Osteoblast (primary cell): ENCODE measurements around the gene TMEM222. TPM values are rescaled to one million over a fixed set of nuclear protein-coding genes. Genes with fewer than 3 reads are reported as not detected.

ENCODE experiments used
- DNase-seq: peaks from one replicate; pipeline ENCODE4 v3.0.0; 2011; ENCODE audit warnings: low spot score, mixed read lengths; ENCODE audit not compliant: insufficient read length; ENCODE audit errors: missing footprints
- H2AFZ ChIP-seq: 2 replicates; pipeline ENCODE4 v1.6.0; 2011; ENCODE audit warnings: mild to moderate bottlenecking, low read length
- H3K27ac ChIP-seq: 2 replicates; pipeline ENCODE4 v1.5.1; 2011; ENCODE audit warnings: mild to moderate bottlenecking, low read depth, low read length, moderate library complexity
- H3K27me3 ChIP-seq: 2 replicates; pipeline ENCODE4 v1.6.0; 2012; ENCODE audit warnings: mild to moderate bottlenecking, control low read depth, inconsistent platforms, low read length, moderate library complexity; ENCODE audit not compliant: insufficient read depth
- H3K36me3 ChIP-seq: 2 replicates; pipeline ENCODE4 v1.5.1; 2011; ENCODE audit warnings: mild to moderate bottlenecking, low read length, control low read depth, moderate library complexity; ENCODE audit not compliant: insufficient read depth
- H3K4me1 ChIP-seq: 2 replicates; pipeline ENCODE4 v1.5.1; 2011; ENCODE audit warnings: mild to moderate bottlenecking, low read length, control low read depth, moderate library complexity; ENCODE audit not compliant: insufficient read depth
- H3K4me2 ChIP-seq: 2 replicates; pipeline ENCODE4 v1.6.0; 2011; ENCODE audit warnings: mild to moderate bottlenecking, low read length; ENCODE audit not compliant: insufficient read depth
- H3K4me3 ChIP-seq: fragments of 200-600 bp; sonication (generic); 3 replicates; pipeline ENCODE4 v1.5.1; 2012; ENCODE audit warnings: mild to moderate bottlenecking, low read length, inconsistent platforms; ENCODE audit not compliant: insufficient read depth
- H3K79me2 ChIP-seq: 2 replicates; pipeline ENCODE4 v1.6.0; 2012; ENCODE audit warnings: mild to moderate bottlenecking, low read length, control low read depth, inconsistent platforms; ENCODE audit not compliant: insufficient read depth
- H3K9me3 ChIP-seq: 2 replicates; pipeline ENCODE4 v1.5.1; 2011; ENCODE audit warnings: low read depth, low read length, control low read depth
- H4K20me1 ChIP-seq: 2 replicates; pipeline ENCODE4 v1.6.0; 2012; ENCODE audit warnings: mild to moderate bottlenecking, low read length, control low read depth; ENCODE audit not compliant: insufficient read depth
- total RNA-seq: library from RNA; depleted of rRNA; stranded (reverse); fragments of >200 nt; gene quantifications from 2 replicates; pipeline ENCODE4 v1.2.3, GENCODE V29; 2012
- TF ChIP-seq, protein P1 (sequence below): IDR thresholded peaks from 2 replicates; pipeline ENCODE4 v1.5.1; 2011; ENCODE audit warnings: mild to moderate bottlenecking, low read depth, low read length, moderate library complexity; ENCODE audit errors: extremely low read depth

The TMEM222 gene
- total RNA-seq, 1 donor, result 30.4 TPM

GRCh38 chr1:27372022-27372807 lies 50.3 kb downstream of the TMEM222 start:
- no peaks in the 10 kb centered on the region for H3K79me2 ChIP-seq
- no peak overlapping the region for H3K4me3 ChIP-seq
- H3K27ac ChIP-seq, result no peak overlapping the region
- H3K4me2 ChIP-seq, result no peak overlapping the region
- TF ChIP-seq, protein P1, sequence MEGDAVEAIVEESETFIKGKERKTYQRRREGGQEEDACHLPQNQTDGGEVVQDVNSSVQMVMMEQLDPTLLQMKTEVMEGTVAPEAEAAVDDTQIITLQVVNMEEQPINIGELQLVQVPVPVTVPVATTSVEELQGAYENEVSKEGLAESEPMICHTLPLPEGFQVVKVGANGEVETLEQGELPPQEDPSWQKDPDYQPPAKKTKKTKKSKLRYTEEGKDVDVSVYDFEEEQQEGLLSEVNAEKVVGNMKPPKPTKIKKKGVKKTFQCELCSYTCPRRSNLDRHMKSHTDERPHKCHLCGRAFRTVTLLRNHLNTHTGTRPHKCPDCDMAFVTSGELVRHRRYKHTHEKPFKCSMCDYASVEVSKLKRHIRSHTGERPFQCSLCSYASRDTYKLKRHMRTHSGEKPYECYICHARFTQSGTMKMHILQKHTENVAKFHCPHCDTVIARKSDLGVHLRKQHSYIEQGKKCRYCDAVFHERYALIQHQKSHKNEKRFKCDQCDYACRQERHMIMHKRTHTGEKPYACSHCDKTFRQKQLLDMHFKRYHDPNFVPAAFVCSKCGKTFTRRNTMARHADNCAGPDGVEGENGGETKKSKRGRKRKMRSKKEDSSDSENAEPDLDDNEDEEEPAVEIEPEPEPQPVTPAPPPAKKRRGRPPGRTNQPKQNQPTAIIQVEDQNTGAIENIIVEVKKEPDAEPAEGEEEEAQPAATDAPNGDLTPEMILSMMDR, result no peak
- no peak overlapping the region for H2AFZ ChIP-seq
- peaks cover 4% of the 10 kb centered on the region for H3K27me3 ChIP-seq
- no peaks in the 10 kb centered on the region for H4K20me1 ChIP-seq
- no peak for DNase-seq
- no peaks in the 10 kb centered on the region for H3K9me3 ChIP-seq
- peaks cover 1% of the 10 kb centered on the region for H3K4me1 ChIP-seq
- no peaks in the 10 kb centered on the region for H3K36me3 ChIP-seq

- Histone ChIP-seq H3K4me3 (no peak overlapping the region), H3K27me3 (peaks cover 4% of the 10 kb centered on the region), H3K79me2 (no peaks in the 10 kb centered on the region), H3K27ac (no peak overlapping the region), H3K4me1 (no peaks in the 10 kb centered on the region), H3K36me3 (no peaks in the 10 kb centered on the region), H3K9me3 (no peaks in the 10 kb centered on the region), H3K4me2 (no peak overlapping the region), H4K20me1 (no peaks in the 10 kb centered on the region), H2AFZ (no peak overlapping the region)
- no peak for DNase-seq
- TF ChIP-seq, protein P1, result peak; percentile 36
Measured at GRCh38 chr1:27372808-27373690, 51.1 kb downstream of the TMEM222 start.

- Histone ChIP-seq H3K27ac (no peak within 1 kb of the TSS), H4K20me1 (no peaks in the 10 kb centered on the region), H3K4me1 (no peaks in the 10 kb centered on the region)
Measured at GRCh38 chr1:27374362-27375086, 52.6 kb downstream of the TMEM222 start, which contains the start of gene FCN3. TSS of gene FCN3 (minus strand) at chr1:27374824. CDS start at chr1:27374818, 6 bp downstream.

More at GRCh38 chr1:27374362-27375086, 52.6 kb downstream of the TMEM222 start, which contains the start of gene FCN3:
- no peak within 1 kb of the TSS for H3K4me3 ChIP-seq
- H3K36me3 ChIP-seq, result no peaks in the 10 kb centered on the region
- no peak for DNase-seq
- no peak within 1 kb of the TSS for H2AFZ ChIP-seq
- no peaks in the 10 kb centered on the region for H3K79me2 ChIP-seq
- H3K4me2 ChIP-seq, result no peak within 1 kb of the TSS
- H3K27me3 ChIP-seq, result peaks cover 4% of the 10 kb centered on the region
- no peaks in the 10 kb centered on the region for H3K9me3 ChIP-seq
- TF ChIP-seq, protein P1, result no peak
